ENCODE data around the gene HPCAL4. TPM values are rescaled to one million over a fixed set of nuclear protein-coding genes. Genes with fewer than 3 reads are reported as not detected.
A peak's percentile ranks its signal among the peaks of the same experiment; 100 is the strongest.

HPCAL4 gene
- total and polyA plus RNA-seq, 2 experiments from 2014 or later = not detected

GRCh38 chr1:39694026-39694425 is 2.8 kb upstream of the HPCAL4 start:
- no peaks in the 10 kb centered on the region for H3K79me2 ChIP-seq (ENCODE audit: insufficient read depth)
- no peaks in the 10 kb centered on the region for H3F3A ChIP-seq (ENCODE audit: insufficient read depth)
- H3K4me2 ChIP-seq (ENCODE audit: unreplicated experiment) = no peak overlapping the region
- H3K9me2 ChIP-seq (ENCODE audit: insufficient read depth) = no peaks in the 10 kb centered on the region
- no peak overlapping the region for H2AFZ ChIP-seq
- in situ Hi-C loops (cut with MboI) = no loop called here
- TF ChIP-seq EZH2phosphoT487 (IDR thresholded peaks at IDR 0.05; ENCODE audit: insufficient read depth, low read depth) = no peak
- no peak for TF ChIP-seq EZH2 (IDR thresholded peaks at IDR 0.05; ENCODE audit: insufficient read depth, poor library complexity, severe bottlenecking)
- H3K4me1 ChIP-seq (ENCODE audit: insufficient read depth) = no peaks in the 10 kb centered on the region
- H3K9ac ChIP-seq = no peak overlapping the region
- H3K27ac ChIP-seq = no peak overlapping the region
- no peak overlapping the region for H3K4me3 ChIP-seq
- no peak for DNase-seq
- WGBS, 2 experiments (ENCODE audit: low coverage in 1 of 2, low lambda C conversion rate in 2 of 2, missing lambda C conversion rate in 2 of 2) = 93 to 100% methylated on average over 1 of the region's 1 CpG
- H3K9me3 ChIP-seq (ENCODE audit: low read depth) = no peaks in the 10 kb centered on the region
- H4K20me1 ChIP-seq (ENCODE audit: insufficient read depth) = no peaks in the 10 kb centered on the region
- H3K27me3 ChIP-seq (replicated peaks; ENCODE audit: insufficient read depth) = peaks cover 77% of the 10 kb centered on the region
- no peaks in the 10 kb centered on the region for H3K36me3 ChIP-seq (ENCODE audit: low read depth)

DNA sequence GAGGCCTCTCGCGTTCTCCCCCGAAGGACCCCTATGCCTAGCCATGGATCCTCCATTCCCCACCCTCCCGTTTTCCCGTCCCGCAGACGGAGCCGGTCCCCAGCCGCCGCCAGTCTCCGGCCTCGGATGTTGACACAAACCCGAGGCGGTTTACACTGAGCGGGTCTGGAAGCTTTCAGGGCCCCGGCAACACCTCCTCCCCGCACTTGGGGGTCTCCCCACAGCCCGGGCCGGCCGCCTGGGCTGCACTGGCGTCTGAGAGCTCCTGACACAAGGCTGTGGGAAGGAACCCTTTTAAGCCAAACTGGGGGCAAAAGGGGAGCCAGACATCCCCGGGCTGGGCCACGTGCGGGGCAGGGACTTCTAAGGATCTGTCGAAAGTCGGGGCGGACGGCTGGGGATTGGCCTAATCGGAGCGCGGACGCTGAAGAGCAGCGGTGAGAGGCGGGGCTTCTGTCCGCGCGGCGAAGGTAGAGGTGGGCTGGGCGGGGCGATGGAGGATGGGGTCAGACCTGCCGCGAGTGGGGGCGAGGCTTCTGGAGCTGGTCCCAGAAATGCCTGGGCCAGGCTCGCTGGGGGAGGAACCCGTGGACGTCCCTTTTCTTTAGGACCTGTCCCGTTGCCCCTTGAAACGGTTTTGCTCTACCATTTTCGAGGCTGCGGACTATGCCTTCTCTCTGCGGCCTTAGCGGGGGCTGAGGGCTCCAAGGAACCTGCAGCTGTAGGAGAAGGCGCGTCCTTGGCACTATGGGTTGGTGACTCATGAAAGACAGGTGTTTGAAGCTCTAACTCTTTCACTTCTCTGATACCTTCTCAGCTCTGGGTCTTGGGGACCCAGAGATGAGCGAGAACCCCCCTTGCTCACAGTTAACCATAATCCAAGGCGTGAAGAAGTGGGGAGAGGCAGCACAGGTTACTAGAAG is 1.2 kb upstream of the HPCAL4 start:
- no peaks in the 10 kb centered on the region for H4K20me1 ChIP-seq (ENCODE audit: insufficient read depth)
- no peak overlapping the region for H2AFZ ChIP-seq
- no peaks in the 10 kb centered on the region for H3K79me2 ChIP-seq (ENCODE audit: insufficient read depth)
- H3F3A ChIP-seq (ENCODE audit: insufficient read depth) = no peaks in the 10 kb centered on the region
- no peak overlapping the region for H3K27ac ChIP-seq
- in situ Hi-C loops (cut with MboI) = no loop called here
- H3K9ac ChIP-seq = no peak overlapping the region
- DNase-seq = peak; percentile 26
- no peak for TF ChIP-seq EZH2phosphoT487 (IDR thresholded peaks at IDR 0.05; ENCODE audit: insufficient read depth, low read depth)
- TF ChIP-seq EZH2 (IDR thresholded peaks at IDR 0.05; ENCODE audit: insufficient read depth, poor library complexity, severe bottlenecking) = peak; percentile 78
- H3K4me3 ChIP-seq = no peak overlapping the region
- H3K4me1 ChIP-seq (ENCODE audit: insufficient read depth) = no peaks in the 10 kb centered on the region
- WGBS, 2 experiments (ENCODE audit: low coverage in 1 of 2, low lambda C conversion rate in 2 of 2, missing lambda C conversion rate in 2 of 2) = 11 to 13% methylated on average over 39 to 56 of the region's 56 CpGs
- no peaks in the 10 kb centered on the region for H3K9me3 ChIP-seq (ENCODE audit: low read depth)
- no peaks in the 10 kb centered on the region for H3K9me2 ChIP-seq (ENCODE audit: insufficient read depth)
- peaks cover 87% of the 10 kb centered on the region for H3K27me3 ChIP-seq (replicated peaks; ENCODE audit: insufficient read depth)
- H3K4me2 ChIP-seq (ENCODE audit: unreplicated experiment) = no peak overlapping the region
- H3K36me3 ChIP-seq (ENCODE audit: low read depth) = no peaks in the 10 kb centered on the region

GRCh38 chr1:39690794-39691382 is 345 bp downstream of the HPCAL4 start:
- Histone ChIP-seq H4K20me1 (ENCODE audit: insufficient read depth) (no peaks in the 10 kb centered on the region), H3K4me1 (ENCODE audit: insufficient read depth) (no peaks in the 10 kb centered on the region), H3K9ac (no peak overlapping the region), H3K4me2 (ENCODE audit: unreplicated experiment) (peak overlapping the region; percentile 59), H3K36me3 (ENCODE audit: low read depth) (no peaks in the 10 kb centered on the region), H3K4me3 (peak overlapping the region; percentile 49; the same call in 1 of the 2 replicates), H3K27me3 (replicated peaks; ENCODE audit: insufficient read depth) (peaks cover 86% of the 10 kb centered on the region), H3K9me2 (ENCODE audit: insufficient read depth) (no peaks in the 10 kb centered on the region), H2AFZ (no peak overlapping the region), H3K79me2 (ENCODE audit: insufficient read depth) (no peaks in the 10 kb centered on the region), H3F3A (ENCODE audit: insufficient read depth) (no peaks in the 10 kb centered on the region), H3K27ac (no peak overlapping the region), H3K9me3 (ENCODE audit: low read depth) (no peaks in the 10 kb centered on the region)
- TF ChIP-seq EZH2phosphoT487 (IDR thresholded peaks at IDR 0.05; ENCODE audit: insufficient read depth, low read depth) (no peak), EZH2 (IDR thresholded peaks at IDR 0.05; ENCODE audit: insufficient read depth, poor library complexity, severe bottlenecking) (no peak)
- WGBS, 2 experiments (ENCODE audit: low coverage in 1 of 2, low lambda C conversion rate in 2 of 2, missing lambda C conversion rate in 2 of 2) = 11% methylated on average over 28 of the region's 28 CpGs
- no peak for DNase-seq
- in situ Hi-C loops (cut with MboI) = no loop called here

DNA sequence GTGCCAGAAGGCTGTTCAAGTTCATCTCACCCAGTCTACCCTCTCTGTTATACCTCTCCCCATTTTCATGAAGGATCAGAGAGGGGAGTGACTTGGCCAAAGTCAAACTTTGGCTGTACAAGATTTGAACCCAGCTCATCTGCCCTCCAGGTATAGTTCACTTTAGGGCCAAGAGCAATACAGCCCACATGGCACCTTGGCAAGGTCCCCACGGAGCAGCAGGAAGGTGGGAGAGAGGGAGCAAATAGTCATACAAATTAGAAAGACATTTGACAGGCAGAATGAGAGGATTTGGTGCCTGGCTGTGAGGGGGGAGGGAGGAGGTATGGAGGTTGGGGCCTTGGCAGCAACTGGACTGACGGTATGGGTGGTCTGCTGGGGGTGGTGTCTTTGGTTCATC is 1.0 kb downstream of the HPCAL4 start:
- Histone ChIP-seq H3F3A (ENCODE audit: insufficient read depth) (no peaks in the 10 kb centered on the region), H3K9me3 (ENCODE audit: low read depth) (no peaks in the 10 kb centered on the region), H3K27me3 (replicated peaks; ENCODE audit: insufficient read depth) (peaks cover 89% of the 10 kb centered on the region), H2AFZ (no peak overlapping the region), H3K36me3 (ENCODE audit: low read depth) (no peaks in the 10 kb centered on the region), H3K9ac (no peak overlapping the region), H4K20me1 (ENCODE audit: insufficient read depth) (no peaks in the 10 kb centered on the region), H3K4me3 (no peak overlapping the region), H3K27ac (no peak overlapping the region), H3K9me2 (ENCODE audit: insufficient read depth) (no peaks in the 10 kb centered on the region), H3K4me2 (ENCODE audit: unreplicated experiment) (no peak overlapping the region), H3K79me2 (ENCODE audit: insufficient read depth) (no peaks in the 10 kb centered on the region), H3K4me1 (ENCODE audit: insufficient read depth) (no peaks in the 10 kb centered on the region)
- TF ChIP-seq EZH2phosphoT487 (IDR thresholded peaks at IDR 0.05; ENCODE audit: insufficient read depth, low read depth) (no peak), EZH2 (IDR thresholded peaks at IDR 0.05; ENCODE audit: insufficient read depth, poor library complexity, severe bottlenecking) (no peak)
- DNase-seq = no peak
- in situ Hi-C loops (cut with MboI) = no loop called here
- 0 to 18% methylated on average over 1 to 2 of the region's 2 CpGs for WGBS, 2 experiments (ENCODE audit: low coverage in 1 of 2, low lambda C conversion rate in 2 of 2, missing lambda C conversion rate in 2 of 2)
